Ramos (cell line): ENCODE data around the gene TEKTIP1.
"Not testable (repeated sequence)": the region's sequence is repeated elsewhere in the genome, so short reads cannot be mapped to it uniquely, and the experiment has no call there.

Source experiments
- in situ Hi-C: fragments of 300-500 bp; cut with MboI; formaldehyde crosslinking; loops from one replicate; pipeline ENCODE4 v1.14.3; 2022; ENCODE audit warnings: low sequenced_read_pairs; ENCODE audit not compliant: unreplicated experiment

TEKTIP1 gene

GRCh38 chr19:3554254-3555083, 15.5 kb downstream of the TEKTIP1 start:
- in situ Hi-C loops: no loop called here

GRCh38 chr19:3555653-3556422, 16.9 kb downstream of the TEKTIP1 start:
- in situ Hi-C loops: no loop called here

GRCh38 chr19:3556423-3556977, 17.5 kb downstream of the TEKTIP1 start:
- in situ Hi-C loops: no loop called here

GRCh38 chr19:3556978-3557460, 18.0 kb downstream of the TEKTIP1 start:
- in situ Hi-C loops: no loop called here

GRCh38 chr19:3557461-3558248, 18.7 kb downstream of the TEKTIP1 start, which contains the start of gene MFSD12:
Gene MFSD12 (minus strand): TSS chr19:3557586. CDS start chr19:3557403, 183 bp downstream.
- in situ Hi-C loops: no loop called here

GRCh38 chr19:3563709-3564524, 24.9 kb downstream of the TEKTIP1 start:
- in situ Hi-C loops: no loop called here

- in situ Hi-C loops: no loop called here
Observed at GRCh38 chr19:3565139-3565538, 26.2 kb downstream of the TEKTIP1 start.

- in situ Hi-C loops: not testable (repeated sequence)
Observed at GRCh38 chr19:3570042-3570441, 31.1 kb downstream of the TEKTIP1 start.

- in situ Hi-C loops: no loop called here
Observed at GRCh38 chr19:3570606-3571011, 31.6 kb downstream of the TEKTIP1 start.

GRCh38 chr19:3572132-3572854, 33.3 kb downstream of the TEKTIP1 start:
- in situ Hi-C loops: no loop called here

GRCh38 chr19:3572855-3573161, 33.8 kb downstream of the TEKTIP1 start, which contains the start of gene HMG20B:
Gene HMG20B (plus strand): TSS chr19:3572944. CDS start chr19:3573310, 366 bp downstream.
- in situ Hi-C loops: no loop called here

GRCh38 chr19:3573162-3573857, 34.3 kb downstream of the TEKTIP1 start:
- in situ Hi-C loops: no loop called here

- in situ Hi-C loops: no loop called here
Observed at GRCh38 chr19:3573858-3574637, 35.1 kb downstream of the TEKTIP1 start.

GRCh38 chr19:3575260-3575741, 36.3 kb downstream of the TEKTIP1 start:
- in situ Hi-C loops: no loop called here

GRCh38 chr19:3575949-3576673, 37.1 kb downstream of the TEKTIP1 start:
- in situ Hi-C loops: no loop called here

GRCh38 chr19:3576696-3577443, 37.9 kb downstream of the TEKTIP1 start:
- in situ Hi-C loops: no loop called here
